GM18867 (cell line): ENCODE data around the gene RHOH.

ENCODE experiments used
- ATAC-seq: cut with Tn5 transposase; IDR thresholded peaks from one replicate; pipeline ENCODE4 v1.9.1; 2021; ENCODE audit warnings: mild to moderate bottlenecking, moderate library complexity; ENCODE audit not compliant: unreplicated experiment

Gene RHOH

GRCh38 chr4:40204507-40205258 lies 7.9 kb downstream of the RHOH start:
- ATAC-seq: no peak

GRCh38 chr4:40205259-40206198 lies 8.7 kb downstream of the RHOH start:
- peak; percentile 67 for ATAC-seq

GRCh38 chr4:40206426-40206825 lies 9.6 kb downstream of the RHOH start:
- no peak for ATAC-seq

- no peak for ATAC-seq
These were observed 12.6 kb downstream of the RHOH start for GRCh38 chr4:40209401-40209800.

GRCh38 chr4:40210776-40211175 lies 13.9 kb downstream of the RHOH start:
- no peak for ATAC-seq

- no peak for ATAC-seq
These were observed 14.7 kb downstream of the RHOH start for GRCh38 chr4:40211224-40212185.

- no peak for ATAC-seq
These were observed 16.1 kb downstream of the RHOH start for GRCh38 chr4:40212674-40213527.

GRCh38 chr4:40214038-40214437 lies 17.2 kb downstream of the RHOH start:
- no peak for ATAC-seq

GRCh38 chr4:40214661-40215418 lies 18.0 kb downstream of the RHOH start:
- ATAC-seq: no peak

GRCh38 chr4:40216622-40217366 lies 20.0 kb downstream of the RHOH start:
- no peak for ATAC-seq

GRCh38 chr4:40221744-40222143 lies 24.9 kb downstream of the RHOH start:
- ATAC-seq: no peak

- ATAC-seq: no peak
These were observed 26.5 kb downstream of the RHOH start for GRCh38 chr4:40223343-40223742.

- ATAC-seq: no peak
These were observed 27.6 kb downstream of the RHOH start for GRCh38 chr4:40224432-40224831.

GRCh38 chr4:40225497-40225896 lies 28.7 kb downstream of the RHOH start:
- no peak for ATAC-seq

- ATAC-seq: peak; percentile 58
These were observed 30.5 kb downstream of the RHOH start for GRCh38 chr4:40227284-40227683.

- ATAC-seq: peak; percentile 43
These were observed 31.9 kb downstream of the RHOH start for GRCh38 chr4:40228497-40229365.

GRCh38 chr4:40231316-40231863 lies 34.6 kb downstream of the RHOH start:
- ATAC-seq: no peak
